Activated CD4-positive, CD25-positive, alpha-beta regulatory T cell treated with anti-CD3 and anti-CD28 coated beads, Interleukin-2, amount 50 U/mL, for 16 hours (primary cell): ENCODE measurements around the gene C10orf67.
"Not testable (repeated sequence)": the region's sequence is repeated elsewhere in the genome, so short reads cannot be mapped to it uniquely, and the experiment has no call there.

Experiments
- DNase-seq: peaks from one replicate; pipeline ENCODE4 v3.0.0-alpha.2; 2020; ENCODE audit warnings: low read depth, low spot score

The C10orf67 gene

GRCh38 chr10:23344241-23344841 lies at the start of gene C10orf67:
Gene C10orf67, minus strand, starts transcription at chr10:23344797. Its CDS starts 23 bp downstream, at chr10:23344774.
- DNase-seq = no peak

GRCh38 chr10:23391821-23392220 lies 47.2 kb upstream of the C10orf67 start:
- DNase-seq = no peak

GRCh38 chr10:23390809-23391208 lies 46.2 kb upstream of the C10orf67 start:
- no peak for DNase-seq

- not testable (repeated sequence) for DNase-seq
Observed at GRCh38 chr10:23390408-23390807, 45.8 kb upstream of the C10orf67 start.

GRCh38 chr10:23387516-23387915 lies 42.9 kb upstream of the C10orf67 start:
- not testable (repeated sequence) for DNase-seq

GRCh38 chr10:23386052-23386451 lies 41.5 kb upstream of the C10orf67 start:
- no peak for DNase-seq

- DNase-seq = no peak
Observed at GRCh38 chr10:23384364-23384763, 39.8 kb upstream of the C10orf67 start.

- DNase-seq = no peak
Observed at GRCh38 chr10:23383637-23384036, 39.0 kb upstream of the C10orf67 start.

GRCh38 chr10:23381298-23382040 lies 36.9 kb upstream of the C10orf67 start:
- DNase-seq = no peak

- DNase-seq = no peak
Observed at GRCh38 chr10:23379686-23380085, 35.1 kb upstream of the C10orf67 start.

- DNase-seq = no peak
Observed at GRCh38 chr10:23376229-23376655, 31.6 kb upstream of the C10orf67 start.

GRCh38 chr10:23375366-23375765 lies 30.8 kb upstream of the C10orf67 start:
- DNase-seq = no peak

- no peak for DNase-seq
Observed at GRCh38 chr10:23373156-23373555, 28.6 kb upstream of the C10orf67 start.

GRCh38 chr10:23371073-23371472 lies 26.5 kb upstream of the C10orf67 start:
- DNase-seq = no peak

GRCh38 chr10:23370106-23370505 lies 25.5 kb upstream of the C10orf67 start:
- DNase-seq = no peak

- no peak for DNase-seq
Observed at GRCh38 chr10:23368816-23369640, 24.4 kb upstream of the C10orf67 start.

GRCh38 chr10:23367896-23368595 lies 23.4 kb upstream of the C10orf67 start:
- no peak for DNase-seq

- DNase-seq = not testable (repeated sequence)
Observed at GRCh38 chr10:23365417-23366030, 20.9 kb upstream of the C10orf67 start.

GRCh38 chr10:23364378-23364777 lies 19.8 kb upstream of the C10orf67 start:
- DNase-seq = no peak

- no peak for DNase-seq
Observed at GRCh38 chr10:23363793-23364135, 19.2 kb upstream of the C10orf67 start.
